Left lung (tissue), 10 donors: ENCODE results near the gene HOPX. TPM values are rescaled to one million over a fixed set of nuclear protein-coding genes. Genes with fewer than 3 reads are reported as not detected.
"Not testable (repeated sequence)": the region's sequence is repeated elsewhere in the genome, so short reads cannot be mapped to it uniquely, and the experiment has no call there.

Source experiments
- ATAC-seq: fragments of 200-7000 bp; cut with Tn5 transposase; one replicate; pipeline ENCODE4 v1.9.1; 2020; ENCODE audit warnings: moderate library complexity
- DNase-seq, 4 donors: peaks; one replicate each; pipeline ENCODE4 v3.0.0-alpha.2; 2013 to 2020
- H3K27ac ChIP-seq, 2 donors: fragments of 200-600 bp; sonication (generic) in 1 of 2; one replicate each; pipeline versions ENCODE4 v1.5.0 to v1.8.0; 2020 to 2021
- H3K27me3 ChIP-seq, 2 donors: fragments of 200-600 bp; sonication (generic) in 1 of 2; one replicate each; pipeline versions ENCODE4 v1.5.0 to v1.8.0; 2020 to 2021
- H3K36me3 ChIP-seq, 2 donors: fragments of 200-600 bp; sonication (generic) in 1 of 2; one replicate each; pipeline versions ENCODE4 v1.5.0 to v1.8.0; 2020 to 2021
- H3K4me1 ChIP-seq, 2 donors: fragments of 200-600 bp; one replicate each; pipeline ENCODE4 v1.8.0; 2021
- H3K4me3 ChIP-seq, 2 donors: fragments of 200-600 bp; sonication (generic) in 1 of 2; one replicate each; pipeline versions ENCODE4 v1.5.0 to v1.8.0; 2020 to 2021; ENCODE audit warnings: mild to moderate bottlenecking in 1 of 2
- H3K9me3 ChIP-seq, 2 donors: fragments of 200-600 bp; sonication (generic) in 1 of 2; one replicate each; pipeline versions ENCODE4 v1.5.0 to v1.8.0; 2020 to 2021
- CTCF ChIP-seq, 2 donors: fragments of 200-600 bp; sonication (generic) in 1 of 2; IDR thresholded peaks; one replicate each; pipeline versions ENCODE4 v1.5.0 to v1.8.0; 2021; ENCODE audit warnings: antibody characterized with exemption in 2 of 2
- intact Hi-C, 2 donors: fragments of 100-400 bp; cut with DNase I; formaldehyde crosslinking; loops; one replicate each; pipeline versions ENCODE4 v1.11.2 to v1.14.2; 2022
- polyA plus RNA-seq, 6 donors: library from polyadenylated mRNA; unstranded; fragments of 120-200 nt; gene quantifications; one replicate each; pipeline ENCODE4 v1.2.1, GENCODE V29; 2013; ENCODE audit not compliant: insufficient read length in 6 of 6
- total RNA-seq, 2 donors: library from RNA; stranded (reverse); fragmentation: NEBNext Ultra II Directional; extraction: Animal tissue kit (Norgen Biotek cat#: 25700); gene quantifications; one replicate each; pipeline ENCODE4 v1.2.1, GENCODE V29; 2021
- donor health status: DM: no; HTN: yes; CAD: no.
- donor health status: DM: no; HTN: no; CAD: no.

HOPX gene
- total and polyA plus RNA-seq, 8 donors, result 28.2 to 729 (median 35.6) TPM

DNA sequence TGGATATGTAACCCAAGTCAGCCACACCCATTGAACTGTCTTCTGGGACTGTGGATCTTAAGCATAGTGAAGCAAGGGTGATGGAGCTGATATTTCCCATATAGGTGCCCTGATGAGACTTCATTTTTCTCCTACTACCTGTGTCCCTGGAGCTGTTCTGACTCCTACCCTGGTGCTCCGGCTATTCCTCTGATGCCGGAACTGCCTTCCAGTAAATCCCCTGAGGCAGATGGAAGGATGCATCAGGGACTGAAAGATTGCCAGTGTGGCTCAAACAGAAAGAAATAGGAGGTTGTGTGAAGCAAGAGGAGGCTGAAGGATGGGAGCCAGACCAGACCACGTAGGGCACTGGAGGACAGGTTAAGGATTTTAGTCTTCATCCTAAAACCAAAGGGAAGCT is 74.7 kb downstream of the HOPX start:
- H3K4me3 ChIP-seq, result no peak overlapping the region
- intact Hi-C loops, result no loop called here
- no peak for TF ChIP-seq CTCF (IDR thresholded peaks at IDR 0.05)
- H3K27me3 ChIP-seq, result no peaks in the 10 kb centered on the region
- DNase-seq (no peak), ATAC-seq (no peak)
- no peaks in the 10 kb centered on the region for H3K36me3 ChIP-seq
- H3K27ac ChIP-seq, result no peak overlapping the region
- H3K9me3 ChIP-seq, result no peaks in the 10 kb centered on the region
- no peaks in the 10 kb centered on the region for H3K4me1 ChIP-seq

- H3K36me3 ChIP-seq, H3K4me3 ChIP-seq, H3K27ac ChIP-seq, DNase-seq, ATAC-seq, H3K9me3 ChIP-seq, intact Hi-C loops, H3K4me1 ChIP-seq, H3K27me3 ChIP-seq: not testable (repeated sequence)
These were observed 75.6 kb downstream of the HOPX start for GRCh38 chr4:56605464-56605863.

- no peaks in the 10 kb centered on the region for H3K9me3 ChIP-seq
- DNase-seq (no peak), ATAC-seq (no peak)
- no peaks in the 10 kb centered on the region for H3K36me3 ChIP-seq
- TF ChIP-seq CTCF (IDR thresholded peaks at IDR 0.05), result no peak
- H3K27me3 ChIP-seq, result no peaks in the 10 kb centered on the region
- H3K27ac ChIP-seq, result no peak overlapping the region
- H3K4me1 ChIP-seq, result no peaks in the 10 kb centered on the region
- intact Hi-C loops, result no loop called here
- H3K4me3 ChIP-seq, result no peak overlapping the region
These were observed 77.8 kb downstream of the HOPX start for GRCh38 chr4:56603297-56603696.

Other genes starting within 250 kb of the HOPX start
- gene PPAT, start 245.7 kb downstream of the HOPX start, total RNA-seq, result 1 to 10 TPM; 6.4 to 9.5 TPM
- gene PPAT, start 245.7 kb downstream of the HOPX start, polyA plus RNA-seq, result 10 to 100 TPM; 20.5 to 30.0 (median 22.9) TPM
- gene PAICS, start 245.0 kb downstream of the HOPX start, total RNA-seq, result 10 to 100 TPM; 34.6 to 63.5 TPM
- 100 to 1,000 TPM; 107 to 129 (median 118) TPM for gene PAICS, start 245.0 kb downstream of the HOPX start, polyA plus RNA-seq
- gene SRP72, start 213.7 kb downstream of the HOPX start, total RNA-seq, result 10 to 100 TPM; 85.3 to 85.8 TPM
- gene SRP72, start 213.7 kb downstream of the HOPX start, polyA plus RNA-seq, result 100 to 1,000 TPM; 113 to 136 (median 119) TPM
- gene ARL9, start 175.5 kb downstream of the HOPX start, total RNA-seq, result under 1 TPM in 1 of 2 donors, not detected in 1; 0.15 TPM
- 1 to 10 TPM in 2 of 6 donors, under 1 TPM in 4; 0.34 to 1.5 (median 0.61) TPM for gene ARL9, start 175.5 kb downstream of the HOPX start, polyA plus RNA-seq
- gene SPINK2, start 140.4 kb upstream of the HOPX start, total RNA-seq, result under 1 TPM in 1 of 2 donors, not detected in 1; 0.44 TPM
- under 1 TPM in 4 of 6 donors, not detected in 2; 0.37 to 0.81 (median 0.55) TPM for gene SPINK2, start 140.4 kb upstream of the HOPX start, polyA plus RNA-seq
- gene REST, start 226.6 kb upstream of the HOPX start, total RNA-seq, result 10 to 100 TPM; 32.9 to 38.7 TPM
- 10 to 100 TPM; 38.1 to 49.5 (median 43.4) TPM for gene REST, start 226.6 kb upstream of the HOPX start, polyA plus RNA-seq